PC-3 (cell line): ENCODE results near the gene ARHGAP26. TPM values are rescaled to one million over a fixed set of nuclear protein-coding genes. Genes with fewer than 3 reads are reported as not detected.

ENCODE experiments used
- ATAC-seq: fragments of 200-7000 bp; cut with Tn5 transposase; 2 replicates; pipeline ENCODE4 v1.9.1; 2020; ENCODE audit warnings: mild to moderate bottlenecking, moderate library complexity
- BruUV-seq: library from RNA; stranded (reverse); fragments of 400-500 nt; replicated peaks from 2 replicates; lab custom pipeline; 2021; lab: Mats Ljungman, UMichigan
- CTCF ChIA-PET: fragments of 300-600 bp; sonication (Branson Sonifier 250); formaldehyde crosslinking; loops from one replicate; lab custom pipeline; 2022; ENCODE audit warnings: antibody characterized with exemption; lab: Charles Lee
- POLR2A ChIA-PET: fragments of 300-600 bp; sonication (Branson Sonifier 250); formaldehyde crosslinking; loops from one replicate; lab custom pipeline; 2022; ENCODE audit warnings: antibody characterized with exemption; ENCODE audit not compliant: unreplicated experiment; lab: Charles Lee
- DNase-seq: peaks from one replicate; pipeline ENCODE4 v3.0.0-alpha.2; 2015
- H2AFZ ChIP-seq: fragments of 300-600 bp; sonication (generic); 2 replicates; pipeline ENCODE4 v1.6.0; 2016; ENCODE audit warnings: antibody characterized with exemption, low read length
- H3F3A ChIP-seq: fragments of 300-600 bp; sonication (generic); one replicate; pipeline ENCODE4 v1.6.0; 2017; ENCODE audit warnings: antibody characterized with exemption, low read length, control low read depth, mild to moderate bottlenecking; ENCODE audit not compliant: unreplicated experiment
- H3K27ac ChIP-seq: fragments of 300-600 bp; sonication (generic); 2 replicates; pipeline ENCODE4 v1.5.1; 2016; ENCODE audit warnings: mild to moderate bottlenecking, low read length
- H3K27me3 ChIP-seq: fragments of 300-600 bp; sonication (generic); 2 replicates; pipeline ENCODE4 v1.6.1; 2016; ENCODE audit warnings: low read length, mixed read lengths
- H3K36me3 ChIP-seq: fragments of 300-600 bp; sonication (generic); 2 replicates; pipeline ENCODE4 v1.6.1; 2016; ENCODE audit warnings: low read depth, mixed run types, low read length, mixed read lengths
- H3K4me1 ChIP-seq: fragments of 300-600 bp; sonication (generic); 2 replicates; pipeline ENCODE4 v1.5.1; 2016; ENCODE audit warnings: low read length; ENCODE audit not compliant: insufficient read depth
- H3K4me2 ChIP-seq: fragments of 300-600 bp; sonication (generic); 2 replicates; pipeline ENCODE4 v1.6.0; 2016; ENCODE audit warnings: low read length
- H3K4me3 ChIP-seq: fragments of 300-600 bp; sonication (generic); 2 replicates; pipeline ENCODE4 v1.5.1; 2016; ENCODE audit warnings: mild to moderate bottlenecking, low read length, mixed read lengths
- H3K79me2 ChIP-seq: fragments of 300-600 bp; sonication (generic); 2 replicates; pipeline ENCODE4 v1.6.1; 2017; ENCODE audit warnings: low read length, mixed read lengths
- H3K9ac ChIP-seq: fragments of 300-600 bp; sonication (generic); 2 replicates; pipeline ENCODE4 v1.6.0; 2016; ENCODE audit warnings: mild to moderate bottlenecking, low read length
- H3K9me2 ChIP-seq: fragments of 300-600 bp; sonication (generic); replicated peaks from 2 replicates; pipeline ENCODE4 v1.6.1; 2016; ENCODE audit warnings: mixed run types, low read length, mixed read lengths
- H3K9me3 ChIP-seq: fragments of 300-600 bp; sonication (generic); 2 replicates; pipeline ENCODE4 v1.6.1; 2016; ENCODE audit warnings: low read length, mixed read lengths
- H4K20me1 ChIP-seq: fragments of 300-600 bp; sonication (generic); 2 replicates; pipeline ENCODE4 v1.6.1; 2016; ENCODE audit warnings: low read length, mixed read lengths
- EZH2 ChIP-seq: fragments of 300-600 bp; sonication (generic); IDR thresholded peaks from one replicate; pipeline ENCODE4 v1.6.1; 2017; ENCODE audit warnings: antibody characterized with exemption, mild to moderate bottlenecking, low read length; ENCODE audit not compliant: unreplicated experiment
- EZH2phosphoT487 ChIP-seq: fragments of 300-600 bp; sonication (generic); IDR thresholded peaks from 2 replicates; pipeline ENCODE4 v1.6.1; 2018; ENCODE audit warnings: mild to moderate bottlenecking, antibody characterized with exemption, low read length, borderline replicate concordance
- intact Hi-C: fragments of 100-400 bp; cut with micrococcal nuclease; formaldehyde crosslinking; loops from 2 replicates; pipeline ENCODE4 v1.9.0; 2023
- total RNA-seq: library from RNA; depleted of rRNA; stranded (reverse); fragments of >200 nt; gene quantifications from 2 replicates; pipeline ENCODE4 v1.2.3, GENCODE V29; 2014
- TF ChIP-seq, protein P1 (sequence below): fragments of 300-600 bp; sonication (generic); conservative IDR thresholded peaks from 2 replicates; pipeline ENCODE4 v1.5.1; 2017; ENCODE audit warnings: antibody characterized with exemption, low read depth, mild to moderate bottlenecking, low read length

The ARHGAP26 gene
- total RNA-seq, 1 experiment from 2014 or later = 11.7 TPM

DNA sequence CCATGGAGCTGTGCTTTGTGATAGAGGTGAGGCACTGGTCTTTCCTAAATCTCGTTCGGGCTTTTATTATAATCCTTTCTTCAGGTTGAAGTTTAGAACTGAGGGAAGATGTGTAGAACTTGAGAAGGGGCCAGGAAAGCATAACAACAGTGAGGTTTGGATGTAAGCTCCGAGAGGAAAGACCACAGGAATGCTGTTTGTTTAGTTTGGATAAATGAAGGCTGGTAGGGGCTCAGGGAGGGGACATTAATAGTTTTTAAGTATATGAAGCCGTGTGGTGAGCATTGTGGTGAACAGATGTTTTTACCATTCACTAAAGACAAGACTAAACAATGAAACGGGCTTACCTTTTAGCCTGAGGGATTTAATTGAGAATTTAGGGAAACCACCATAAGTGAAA lies 130.8 kb downstream of the ARHGAP26 start:
- DNase-seq (peak; percentile 75), ATAC-seq (peak; percentile 26; the same call in 1 of the 2 replicates)
- no peaks in the 10 kb centered on the region for H3F3A ChIP-seq
- BruUV-seq = no TSS peak
- H3K4me3 ChIP-seq = no peak overlapping the region
- H3K4me2 ChIP-seq = peak overlapping the region; percentile 46
- peak overlapping the region; percentile 44 for H3K27ac ChIP-seq
- no peaks in the 10 kb centered on the region for H3K9me2 ChIP-seq
- no peaks in the 10 kb centered on the region for H3K79me2 ChIP-seq
- H3K9me3 ChIP-seq = no peaks in the 10 kb centered on the region
- H3K36me3 ChIP-seq = peaks cover 15% of the 10 kb centered on the region
- peaks cover 42% of the 10 kb centered on the region for H3K4me1 ChIP-seq
- CTCF ChIA-PET = interaction anchor here (0.8 kb wide), 1 partner anchor 12 kb away, joined by 4 read pairs; no protein-coding TSS in a partner anchor
- POLR2A ChIA-PET = no interaction called here
- H4K20me1 ChIP-seq = no peaks in the 10 kb centered on the region
- no peak overlapping the region for H3K9ac ChIP-seq
- TF ChIP-seq EZH2phosphoT487 (no peak), EZH2 (no peak)
- TF ChIP-seq, protein P1, sequence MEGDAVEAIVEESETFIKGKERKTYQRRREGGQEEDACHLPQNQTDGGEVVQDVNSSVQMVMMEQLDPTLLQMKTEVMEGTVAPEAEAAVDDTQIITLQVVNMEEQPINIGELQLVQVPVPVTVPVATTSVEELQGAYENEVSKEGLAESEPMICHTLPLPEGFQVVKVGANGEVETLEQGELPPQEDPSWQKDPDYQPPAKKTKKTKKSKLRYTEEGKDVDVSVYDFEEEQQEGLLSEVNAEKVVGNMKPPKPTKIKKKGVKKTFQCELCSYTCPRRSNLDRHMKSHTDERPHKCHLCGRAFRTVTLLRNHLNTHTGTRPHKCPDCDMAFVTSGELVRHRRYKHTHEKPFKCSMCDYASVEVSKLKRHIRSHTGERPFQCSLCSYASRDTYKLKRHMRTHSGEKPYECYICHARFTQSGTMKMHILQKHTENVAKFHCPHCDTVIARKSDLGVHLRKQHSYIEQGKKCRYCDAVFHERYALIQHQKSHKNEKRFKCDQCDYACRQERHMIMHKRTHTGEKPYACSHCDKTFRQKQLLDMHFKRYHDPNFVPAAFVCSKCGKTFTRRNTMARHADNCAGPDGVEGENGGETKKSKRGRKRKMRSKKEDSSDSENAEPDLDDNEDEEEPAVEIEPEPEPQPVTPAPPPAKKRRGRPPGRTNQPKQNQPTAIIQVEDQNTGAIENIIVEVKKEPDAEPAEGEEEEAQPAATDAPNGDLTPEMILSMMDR = no peak
- no peaks in the 10 kb centered on the region for H3K27me3 ChIP-seq
- H2AFZ ChIP-seq = no peak overlapping the region
- intact Hi-C loops = no loop called here

GRCh38 chr5:142901476-142902185 lies 131.5 kb downstream of the ARHGAP26 start:
- peaks cover 39% of the 10 kb centered on the region for H3K4me1 ChIP-seq
- no TSS peak for BruUV-seq
- no peaks in the 10 kb centered on the region for H4K20me1 ChIP-seq
- POLR2A ChIA-PET = no interaction called here
- H3F3A ChIP-seq = no peaks in the 10 kb centered on the region
- intact Hi-C loops = no loop called here
- no peak for ATAC-seq
- H3K79me2 ChIP-seq = no peaks in the 10 kb centered on the region
- no peaks in the 10 kb centered on the region for H3K9me2 ChIP-seq
- no peaks in the 10 kb centered on the region for H3K27me3 ChIP-seq
- TF ChIP-seq EZH2 (no peak), EZH2phosphoT487 (no peak)
- TF ChIP-seq, protein P1 = no peak
- CTCF ChIA-PET = no interaction called here
- DNase-seq = no peak
- H2AFZ ChIP-seq = no peak overlapping the region
- peaks cover 22% of the 10 kb centered on the region for H3K36me3 ChIP-seq
- peak overlapping the region; percentile 46 for H3K4me2 ChIP-seq
- H3K27ac ChIP-seq = peak overlapping the region; percentile 44
- no peaks in the 10 kb centered on the region for H3K9me3 ChIP-seq
- no peak overlapping the region for H3K9ac ChIP-seq
- no peak overlapping the region for H3K4me3 ChIP-seq
